ENCODE results near the gene MUC4.
"Not testable (repeated sequence)": the region's sequence is repeated elsewhere in the genome, so short reads cannot be mapped to it uniquely, and the experiment has no call there.

DNA sequence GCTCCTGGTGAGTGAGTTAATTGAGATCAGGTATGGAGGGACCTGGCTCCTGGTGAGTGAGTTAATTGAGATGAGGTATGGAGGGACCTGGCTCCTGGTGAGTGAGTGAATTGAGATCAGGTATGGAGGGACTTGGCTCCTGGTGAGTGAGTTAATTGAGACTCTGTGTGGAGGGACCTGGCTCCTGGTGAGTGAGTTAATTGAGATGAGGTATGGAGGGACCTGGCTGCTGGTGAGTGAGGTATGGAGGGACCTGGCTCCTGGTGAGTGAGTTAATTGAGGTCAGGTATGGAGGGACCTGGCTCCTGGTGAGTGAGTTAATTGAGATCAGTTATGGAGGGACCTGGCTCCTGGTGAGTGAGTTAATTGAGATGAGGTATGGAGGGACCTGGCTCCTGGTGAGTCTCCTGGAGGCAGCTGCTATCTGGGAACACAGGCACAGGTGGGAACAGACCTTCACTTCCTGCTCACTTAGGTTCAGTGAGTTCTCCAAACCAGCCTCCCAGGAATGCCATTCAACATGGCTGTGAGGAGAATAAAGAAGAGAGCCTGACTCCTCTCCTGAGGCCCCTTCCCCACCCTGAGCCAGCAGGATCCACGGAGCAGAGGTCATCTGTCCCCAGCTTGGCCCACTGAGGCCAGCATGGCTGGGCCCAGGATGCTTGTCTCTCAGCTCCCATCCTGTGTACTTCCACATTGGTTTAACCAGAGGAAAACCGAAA, 100.5 kb downstream of the MUC4 start:
- TF ChIP-seq POLR2AphosphoS5 (IDR thresholded peaks at IDR 0.05); SMC3 (conservative IDR thresholded peaks at IDR 0.05; ENCODE audit: poor library complexity); EZH2 (IDR thresholded peaks at IDR 0.05; ENCODE audit: borderline replicate concordance, insufficient read depth, low read length, poor library complexity, severe bottlenecking); RAD21 (conservative IDR thresholded peaks at IDR 0.05); EP300 (conservative IDR thresholded peaks at IDR 0.05; ENCODE audit: poor library complexity, severe bottlenecking); TAF1 (IDR thresholded peaks at IDR 0.05; ENCODE audit: low read depth); MXI1 (conservative IDR thresholded peaks at IDR 0.05; ENCODE audit: poor library complexity, severe bottlenecking): not testable (repeated sequence)
- TF ChIP-seq, protein P1, sequence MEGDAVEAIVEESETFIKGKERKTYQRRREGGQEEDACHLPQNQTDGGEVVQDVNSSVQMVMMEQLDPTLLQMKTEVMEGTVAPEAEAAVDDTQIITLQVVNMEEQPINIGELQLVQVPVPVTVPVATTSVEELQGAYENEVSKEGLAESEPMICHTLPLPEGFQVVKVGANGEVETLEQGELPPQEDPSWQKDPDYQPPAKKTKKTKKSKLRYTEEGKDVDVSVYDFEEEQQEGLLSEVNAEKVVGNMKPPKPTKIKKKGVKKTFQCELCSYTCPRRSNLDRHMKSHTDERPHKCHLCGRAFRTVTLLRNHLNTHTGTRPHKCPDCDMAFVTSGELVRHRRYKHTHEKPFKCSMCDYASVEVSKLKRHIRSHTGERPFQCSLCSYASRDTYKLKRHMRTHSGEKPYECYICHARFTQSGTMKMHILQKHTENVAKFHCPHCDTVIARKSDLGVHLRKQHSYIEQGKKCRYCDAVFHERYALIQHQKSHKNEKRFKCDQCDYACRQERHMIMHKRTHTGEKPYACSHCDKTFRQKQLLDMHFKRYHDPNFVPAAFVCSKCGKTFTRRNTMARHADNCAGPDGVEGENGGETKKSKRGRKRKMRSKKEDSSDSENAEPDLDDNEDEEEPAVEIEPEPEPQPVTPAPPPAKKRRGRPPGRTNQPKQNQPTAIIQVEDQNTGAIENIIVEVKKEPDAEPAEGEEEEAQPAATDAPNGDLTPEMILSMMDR (IDR thresholded peaks at IDR 0.05; ENCODE audit: poor library complexity, severe bottlenecking), result not testable (repeated sequence)
- TF ChIP-seq, protein P2, sequence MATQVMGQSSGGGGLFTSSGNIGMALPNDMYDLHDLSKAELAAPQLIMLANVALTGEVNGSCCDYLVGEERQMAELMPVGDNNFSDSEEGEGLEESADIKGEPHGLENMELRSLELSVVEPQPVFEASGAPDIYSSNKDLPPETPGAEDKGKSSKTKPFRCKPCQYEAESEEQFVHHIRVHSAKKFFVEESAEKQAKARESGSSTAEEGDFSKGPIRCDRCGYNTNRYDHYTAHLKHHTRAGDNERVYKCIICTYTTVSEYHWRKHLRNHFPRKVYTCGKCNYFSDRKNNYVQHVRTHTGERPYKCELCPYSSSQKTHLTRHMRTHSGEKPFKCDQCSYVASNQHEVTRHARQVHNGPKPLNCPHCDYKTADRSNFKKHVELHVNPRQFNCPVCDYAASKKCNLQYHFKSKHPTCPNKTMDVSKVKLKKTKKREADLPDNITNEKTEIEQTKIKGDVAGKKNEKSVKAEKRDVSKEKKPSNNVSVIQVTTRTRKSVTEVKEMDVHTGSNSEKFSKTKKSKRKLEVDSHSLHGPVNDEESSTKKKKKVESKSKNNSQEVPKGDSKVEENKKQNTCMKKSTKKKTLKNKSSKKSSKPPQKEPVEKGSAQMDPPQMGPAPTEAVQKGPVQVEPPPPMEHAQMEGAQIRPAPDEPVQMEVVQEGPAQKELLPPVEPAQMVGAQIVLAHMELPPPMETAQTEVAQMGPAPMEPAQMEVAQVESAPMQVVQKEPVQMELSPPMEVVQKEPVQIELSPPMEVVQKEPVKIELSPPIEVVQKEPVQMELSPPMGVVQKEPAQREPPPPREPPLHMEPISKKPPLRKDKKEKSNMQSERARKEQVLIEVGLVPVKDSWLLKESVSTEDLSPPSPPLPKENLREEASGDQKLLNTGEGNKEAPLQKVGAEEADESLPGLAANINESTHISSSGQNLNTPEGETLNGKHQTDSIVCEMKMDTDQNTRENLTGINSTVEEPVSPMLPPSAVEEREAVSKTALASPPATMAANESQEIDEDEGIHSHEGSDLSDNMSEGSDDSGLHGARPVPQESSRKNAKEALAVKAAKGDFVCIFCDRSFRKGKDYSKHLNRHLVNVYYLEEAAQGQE (IDR thresholded peaks at IDR 0.05; ENCODE audit: borderline replicate concordance), result not testable (repeated sequence)
